Measurements from ENCODE around the gene CCT6B.

The CCT6B gene

DNA sequence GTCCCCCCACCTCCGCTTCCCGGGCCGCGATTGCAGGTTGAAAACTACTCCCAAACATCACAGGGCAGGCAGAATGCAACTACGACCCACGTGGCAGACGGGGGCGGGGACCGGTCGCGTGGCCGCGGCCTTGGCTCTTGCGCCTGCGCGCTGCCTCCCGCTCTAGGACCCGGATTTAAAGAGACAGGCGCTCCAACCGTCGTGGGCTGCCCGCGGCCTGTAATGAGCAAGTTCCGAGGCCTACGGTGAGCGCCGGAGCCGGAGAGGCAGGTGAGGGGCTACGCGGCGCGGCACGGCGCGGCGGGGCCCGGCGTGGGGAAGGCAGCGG, 19.1 kb upstream of the CCT6B start, which contains the start of gene LIG3:
TSS of gene LIG3 (plus strand) at position 160 of the 328 bp plus-strand sequence. CDS start 2,494 bp downstream, outside the sequence.
- Histone ChIP-seq H3K27ac (ENCODE audit: low read length) (peak within 1 kb of the TSS; percentile 72), H3K36me3 (replicated peaks; ENCODE audit: low read depth, low read length) (peaks cover 6% of the 10 kb centered on the region), H3K79me2 (ENCODE audit: low read length) (peaks cover 24% of the 10 kb centered on the region), H3K4me1 (ENCODE audit: low read length) (peaks cover 14% of the 10 kb centered on the region), H3K9ac (ENCODE audit: low read length) (peak within 1 kb of the TSS; percentile 91), H4K20me1 (ENCODE audit: insufficient read depth, low read length) (no peaks in the 10 kb centered on the region), H3K4me3 (ENCODE audit: low read length) (peak within 1 kb of the TSS; percentile 93), H2AFZ (ENCODE audit: low read depth, low read length) (peak within 1 kb of the TSS; percentile 71), H3K27me3 (ENCODE audit: low read depth, low read length) (no peaks in the 10 kb centered on the region), H3K9me3 (ENCODE audit: insufficient read depth, low read length) (no peaks in the 10 kb centered on the region), H3K4me2 (ENCODE audit: low read length) (peak within 1 kb of the TSS; percentile 90)
- TF ChIP-seq EZH2phosphoT487 (IDR thresholded peaks at IDR 0.05; ENCODE audit: low read depth), result no peak
- TF ChIP-seq, protein P1, sequence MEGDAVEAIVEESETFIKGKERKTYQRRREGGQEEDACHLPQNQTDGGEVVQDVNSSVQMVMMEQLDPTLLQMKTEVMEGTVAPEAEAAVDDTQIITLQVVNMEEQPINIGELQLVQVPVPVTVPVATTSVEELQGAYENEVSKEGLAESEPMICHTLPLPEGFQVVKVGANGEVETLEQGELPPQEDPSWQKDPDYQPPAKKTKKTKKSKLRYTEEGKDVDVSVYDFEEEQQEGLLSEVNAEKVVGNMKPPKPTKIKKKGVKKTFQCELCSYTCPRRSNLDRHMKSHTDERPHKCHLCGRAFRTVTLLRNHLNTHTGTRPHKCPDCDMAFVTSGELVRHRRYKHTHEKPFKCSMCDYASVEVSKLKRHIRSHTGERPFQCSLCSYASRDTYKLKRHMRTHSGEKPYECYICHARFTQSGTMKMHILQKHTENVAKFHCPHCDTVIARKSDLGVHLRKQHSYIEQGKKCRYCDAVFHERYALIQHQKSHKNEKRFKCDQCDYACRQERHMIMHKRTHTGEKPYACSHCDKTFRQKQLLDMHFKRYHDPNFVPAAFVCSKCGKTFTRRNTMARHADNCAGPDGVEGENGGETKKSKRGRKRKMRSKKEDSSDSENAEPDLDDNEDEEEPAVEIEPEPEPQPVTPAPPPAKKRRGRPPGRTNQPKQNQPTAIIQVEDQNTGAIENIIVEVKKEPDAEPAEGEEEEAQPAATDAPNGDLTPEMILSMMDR (IDR thresholded peaks at IDR 0.05; ENCODE audit: low read depth, low read length), result no peak

DNA sequence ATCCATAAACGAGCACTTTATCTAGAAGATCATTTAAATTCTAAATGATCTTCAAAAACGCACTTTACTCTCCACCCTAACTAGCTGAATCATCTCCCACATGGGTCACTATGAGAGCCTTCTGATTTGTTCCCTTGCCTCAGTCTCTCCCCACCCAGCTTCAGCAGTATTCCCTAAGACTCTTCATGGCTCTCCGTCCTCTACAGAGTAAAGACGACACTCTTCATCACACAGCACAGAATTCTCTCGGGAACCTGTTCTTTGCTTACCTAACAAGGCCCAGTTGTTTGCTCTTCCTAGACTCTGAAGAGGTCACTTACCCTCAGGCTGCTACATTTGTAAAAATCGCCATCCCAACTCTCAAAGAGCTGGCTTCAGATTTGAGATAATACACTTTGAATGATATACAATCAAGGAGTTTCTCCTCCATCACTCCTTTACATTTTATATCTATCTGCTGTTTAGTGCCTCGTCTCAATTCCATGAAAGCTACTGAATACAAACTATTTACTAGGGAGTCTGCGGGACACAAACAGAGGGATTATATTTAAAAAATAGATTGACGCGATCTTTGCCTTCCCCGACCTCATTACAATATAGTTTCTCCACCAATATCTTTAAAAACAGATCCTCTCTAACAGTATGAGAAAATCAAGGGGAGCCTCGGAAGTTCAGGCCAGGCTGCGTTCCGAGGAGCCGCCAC, 18.5 kb upstream of the CCT6B start:
- H3K36me3 ChIP-seq (replicated peaks; ENCODE audit: low read depth, low read length), result peaks cover 6% of the 10 kb centered on the region
- peaks cover 17% of the 10 kb centered on the region for H3K4me1 ChIP-seq (ENCODE audit: low read length)
- peak overlapping the region; percentile 50 for H2AFZ ChIP-seq (ENCODE audit: low read depth, low read length)
- peak overlapping the region; percentile 93 for H3K4me3 ChIP-seq (ENCODE audit: low read length)
- peak overlapping the region; percentile 91 for H3K9ac ChIP-seq (ENCODE audit: low read length)
- no peaks in the 10 kb centered on the region for H3K9me3 ChIP-seq (ENCODE audit: insufficient read depth, low read length)
- peak overlapping the region; percentile 89 for H3K4me2 ChIP-seq (ENCODE audit: low read length)
- no peaks in the 10 kb centered on the region for H4K20me1 ChIP-seq (ENCODE audit: insufficient read depth, low read length)
- TF ChIP-seq, protein P1 (IDR thresholded peaks at IDR 0.05; ENCODE audit: low read depth, low read length), result no peak
- TF ChIP-seq EZH2phosphoT487 (IDR thresholded peaks at IDR 0.05; ENCODE audit: low read depth), result no peak
- H3K79me2 ChIP-seq (ENCODE audit: low read length), result peaks cover 24% of the 10 kb centered on the region
- H3K27ac ChIP-seq (ENCODE audit: low read length), result peak overlapping the region; percentile 72; the same call in 1 of the 2 replicates
- no peaks in the 10 kb centered on the region for H3K27me3 ChIP-seq (ENCODE audit: low read depth, low read length)

DNA sequence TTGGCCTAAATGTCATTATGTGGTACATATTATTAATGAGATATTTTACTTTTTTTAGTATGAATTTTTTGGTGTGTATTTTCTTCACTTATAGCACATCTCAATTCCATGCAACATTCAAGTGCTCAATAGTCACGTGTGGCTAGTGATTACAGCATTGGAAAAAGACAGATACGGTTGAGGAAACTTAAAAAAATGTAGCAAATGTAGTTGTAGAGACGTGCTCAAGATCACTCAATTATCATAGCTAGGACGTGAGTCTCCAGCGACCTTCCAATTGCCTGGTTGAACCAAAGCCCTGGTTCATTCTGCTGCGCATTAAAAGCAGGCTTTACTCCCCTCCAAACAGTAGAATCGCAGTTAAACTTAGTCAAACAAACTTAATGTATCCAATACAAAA, 17.9 kb upstream of the CCT6B start:
- Histone ChIP-seq H3K4me3 (ENCODE audit: low read length) (peak overlapping the region; percentile 93), H4K20me1 (ENCODE audit: insufficient read depth, low read length) (no peaks in the 10 kb centered on the region), H3K27me3 (ENCODE audit: low read depth, low read length) (no peaks in the 10 kb centered on the region), H3K79me2 (ENCODE audit: low read length) (peaks cover 24% of the 10 kb centered on the region), H3K27ac (ENCODE audit: low read length) (no peak overlapping the region), H3K9me3 (ENCODE audit: insufficient read depth, low read length) (no peaks in the 10 kb centered on the region), H3K36me3 (replicated peaks; ENCODE audit: low read depth, low read length) (peaks cover 4% of the 10 kb centered on the region), H3K4me2 (ENCODE audit: low read length) (peak overlapping the region; percentile 89), H3K9ac (ENCODE audit: low read length) (peak overlapping the region; percentile 91), H2AFZ (ENCODE audit: low read depth, low read length) (no peak overlapping the region), H3K4me1 (ENCODE audit: low read length) (peaks cover 17% of the 10 kb centered on the region)
- TF ChIP-seq, protein P1 (IDR thresholded peaks at IDR 0.05; ENCODE audit: low read depth, low read length), result no peak
- no peak for TF ChIP-seq EZH2phosphoT487 (IDR thresholded peaks at IDR 0.05; ENCODE audit: low read depth)

DNA sequence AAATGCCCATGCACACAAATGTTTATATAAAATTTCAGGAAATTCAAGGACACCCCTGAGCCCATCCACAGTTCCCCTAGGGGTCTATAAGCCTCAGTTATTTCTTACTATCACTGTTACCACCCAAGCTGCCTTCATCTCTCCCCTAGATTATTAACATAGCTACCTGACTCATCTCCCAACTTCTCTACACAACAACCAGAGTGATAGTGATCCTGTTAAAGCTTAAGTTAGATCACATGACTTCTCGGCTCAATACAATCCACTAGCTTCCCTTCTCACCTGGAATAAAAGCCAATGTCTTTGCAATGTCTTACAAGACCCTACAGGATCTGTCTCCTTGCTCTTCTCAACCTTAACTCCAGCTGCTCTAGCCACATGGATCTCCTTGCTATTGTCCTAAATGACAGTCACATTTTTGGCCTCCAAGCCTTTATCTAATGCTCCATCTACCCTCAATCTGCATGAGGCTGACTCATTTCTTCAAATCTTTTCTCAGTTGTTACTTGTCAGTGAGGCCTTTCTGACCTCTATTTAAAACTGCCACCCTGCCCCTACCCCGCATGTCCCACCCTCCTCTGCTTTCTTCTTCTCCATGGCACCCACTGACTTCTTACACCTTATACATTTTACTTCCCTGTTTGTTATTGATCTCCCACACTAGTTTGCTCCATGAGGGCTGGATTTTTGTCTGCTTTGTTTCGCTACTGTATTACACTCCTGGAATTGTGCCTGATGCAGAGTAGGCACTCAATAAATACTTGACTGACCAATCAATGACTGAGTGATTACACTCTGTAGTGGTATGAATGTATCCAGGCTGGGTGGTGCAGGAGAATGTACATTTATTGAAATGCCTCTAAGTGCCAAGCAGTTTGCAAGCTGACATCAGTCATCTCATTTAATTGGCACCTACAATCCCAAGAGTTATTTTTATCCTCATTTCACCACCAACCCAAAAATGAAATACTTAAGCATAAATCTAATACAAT, 13.8 kb upstream of the CCT6B start:
- 0 out of 2 replicates have a peak, but pooled peaks cover 3% of the 10 kb centered on the region for H3K79me2 ChIP-seq (ENCODE audit: low read length)
- no peaks in the 10 kb centered on the region for H3K36me3 ChIP-seq (replicated peaks; ENCODE audit: low read depth, low read length)
- TF ChIP-seq, protein P1 (IDR thresholded peaks at IDR 0.05; ENCODE audit: low read depth, low read length), result no peak
- TF ChIP-seq EZH2phosphoT487 (IDR thresholded peaks at IDR 0.05; ENCODE audit: low read depth), result no peak
- H3K27me3 ChIP-seq (ENCODE audit: low read depth, low read length), result no peaks in the 10 kb centered on the region
- no peak overlapping the region for H3K4me2 ChIP-seq (ENCODE audit: low read length)
- H2AFZ ChIP-seq (ENCODE audit: low read depth, low read length), result no peak overlapping the region
- no peaks in the 10 kb centered on the region for H3K9me3 ChIP-seq (ENCODE audit: insufficient read depth, low read length)
- no peaks in the 10 kb centered on the region for H4K20me1 ChIP-seq (ENCODE audit: insufficient read depth, low read length)
- no peak overlapping the region for H3K27ac ChIP-seq (ENCODE audit: low read length)
- H3K4me1 ChIP-seq (ENCODE audit: low read length), result peaks cover 9% of the 10 kb centered on the region
- no peak overlapping the region for H3K4me3 ChIP-seq (ENCODE audit: low read length)
- no peak overlapping the region for H3K9ac ChIP-seq (ENCODE audit: low read length)
